NCI-H128 (cell line): ENCODE measurements around the gene NLRC5.
"Not testable (repeated sequence)": the region's sequence is repeated elsewhere in the genome, so short reads cannot be mapped to it uniquely, and the experiment has no call there.

Experiments used
- DNase-seq: peaks from one replicate; lab custom pipeline; 2025; ENCODE audit not compliant: unreplicated experiment; lab: John Stamatoyannopoulos, UW

NLRC5 gene

GRCh38 chr16:56961851-56962281 is 27.5 kb upstream of the NLRC5 start, which contains the start of gene CETP:
Gene CETP (plus strand): TSS chr16:56961950. CDS start chr16:56961980, 30 bp downstream.
- no peak for DNase-seq

- DNase-seq = no peak
These were observed 24.9 kb upstream of the NLRC5 start for GRCh38 chr16:56964243-56965148.

- DNase-seq = no peak
These were observed 23.9 kb upstream of the NLRC5 start for GRCh38 chr16:56965149-56966092.

- DNase-seq = no peak
These were observed 23.3 kb upstream of the NLRC5 start for GRCh38 chr16:56966093-56966475.

GRCh38 chr16:56967733-56968132 is 21.6 kb upstream of the NLRC5 start:
- DNase-seq = no peak

GRCh38 chr16:56969769-56970168 is 19.6 kb upstream of the NLRC5 start:
- no peak for DNase-seq

GRCh38 chr16:56970934-56971767 is 18.2 kb upstream of the NLRC5 start:
- DNase-seq = no peak

- no peak for DNase-seq
These were observed 17.7 kb upstream of the NLRC5 start for GRCh38 chr16:56971768-56972043.

- no peak for DNase-seq
These were observed 16.7 kb upstream of the NLRC5 start for GRCh38 chr16:56972403-56973293.

GRCh38 chr16:56973294-56973689 is 16.1 kb upstream of the NLRC5 start:
- no peak for DNase-seq

GRCh38 chr16:56973899-56974298 is 15.5 kb upstream of the NLRC5 start:
- DNase-seq = not testable (repeated sequence)

- no peak for DNase-seq
These were observed 14.6 kb upstream of the NLRC5 start for GRCh38 chr16:56974549-56975300.

GRCh38 chr16:56975714-56976113 is 13.6 kb upstream of the NLRC5 start:
- no peak for DNase-seq

GRCh38 chr16:56977216-56977615 is 12.1 kb upstream of the NLRC5 start:
- no peak for DNase-seq

- DNase-seq = no peak
These were observed 11.4 kb upstream of the NLRC5 start for GRCh38 chr16:56977823-56978430.

- no peak for DNase-seq
These were observed 9.2 kb upstream of the NLRC5 start for GRCh38 chr16:56980201-56980535.

GRCh38 chr16:56980792-56981724 is 8.3 kb upstream of the NLRC5 start:
- no peak for DNase-seq

GRCh38 chr16:56981729-56982271 is 7.6 kb upstream of the NLRC5 start:
- DNase-seq = no peak
